HG03565 (cell line): Measurements from ENCODE around the gene MLH1.

Source experiments
- ATAC-seq: cut with Tn5 transposase; IDR thresholded peaks from one replicate; pipeline ENCODE4 v1.9.1; 2021; ENCODE audit warnings: mild to moderate bottlenecking, moderate library complexity; ENCODE audit not compliant: unreplicated experiment

MLH1 gene

GRCh38 chr3:37082317-37082716 lies 89.0 kb downstream of the MLH1 start:
- no peak for ATAC-seq

- no peak for ATAC-seq
Observed at GRCh38 chr3:37086918-37087317, 93.6 kb downstream of the MLH1 start.

- ATAC-seq, result no peak
Observed at GRCh38 chr3:37087870-37088269, 94.6 kb downstream of the MLH1 start.

- ATAC-seq, result no peak
Observed at GRCh38 chr3:37092484-37092883, 99.2 kb downstream of the MLH1 start.

- ATAC-seq, result no peak
Observed at GRCh38 chr3:37093481-37093880, 100.2 kb downstream of the MLH1 start.

GRCh38 chr3:37094636-37095035 lies 101.3 kb downstream of the MLH1 start:
- ATAC-seq, result no peak

- ATAC-seq, result no peak
Observed at GRCh38 chr3:37096288-37096687, 103.0 kb downstream of the MLH1 start.

GRCh38 chr3:37096975-37097374 lies 103.7 kb downstream of the MLH1 start:
- ATAC-seq, result no peak

GRCh38 chr3:37097776-37098175 lies 104.5 kb downstream of the MLH1 start:
- ATAC-seq, result no peak

- no peak for ATAC-seq
Observed at GRCh38 chr3:37098884-37099283, 105.6 kb downstream of the MLH1 start.

GRCh38 chr3:37099469-37099868 lies 106.2 kb downstream of the MLH1 start:
- no peak for ATAC-seq

GRCh38 chr3:37100411-37100810 lies 107.1 kb downstream of the MLH1 start:
- no peak for ATAC-seq
